ENCODE results near the gene ATL2.
A peak's percentile ranks its signal among the peaks of the same experiment; 100 is the strongest.
"Not testable (repeated sequence)": the region's sequence is repeated elsewhere in the genome, so short reads cannot be mapped to it uniquely, and the experiment has no call there.

ATL2 gene

GRCh38 chr2:38268691-38269327 is 108.3 kb downstream of the ATL2 start:
- no peak for DNase-seq

- no peak for DNase-seq
Observed at GRCh38 chr2:38268001-38268400, 109.1 kb downstream of the ATL2 start.

GRCh38 chr2:38267270-38267925 is 109.7 kb downstream of the ATL2 start:
- DNase-seq, result no peak

- DNase-seq, result no peak
Observed at GRCh38 chr2:38266382-38267061, 110.6 kb downstream of the ATL2 start.

GRCh38 chr2:38265461-38265860 is 111.6 kb downstream of the ATL2 start:
- no peak for DNase-seq

GRCh38 chr2:38264396-38265221 is 112.5 kb downstream of the ATL2 start:
- no peak for DNase-seq

- DNase-seq, result no peak
Observed at GRCh38 chr2:38263293-38263692, 113.8 kb downstream of the ATL2 start.

- DNase-seq, result peak; percentile 19
Observed at GRCh38 chr2:38262069-38262871, 114.8 kb downstream of the ATL2 start.

- no peak for DNase-seq
Observed at GRCh38 chr2:38261569-38262068, 115.5 kb downstream of the ATL2 start.

GRCh38 chr2:38260972-38261371 is 116.1 kb downstream of the ATL2 start:
- no peak for DNase-seq

- DNase-seq, result no peak
Observed at GRCh38 chr2:38260469-38260868, 116.6 kb downstream of the ATL2 start.

- no peak for DNase-seq
Observed at GRCh38 chr2:38259311-38259710, 117.8 kb downstream of the ATL2 start.

GRCh38 chr2:38257680-38258079 is 119.4 kb downstream of the ATL2 start:
- not testable (repeated sequence) for DNase-seq

- DNase-seq, result no peak
Observed at GRCh38 chr2:38256610-38257009, 120.5 kb downstream of the ATL2 start.

GRCh38 chr2:38255211-38255610 is 121.9 kb downstream of the ATL2 start:
- DNase-seq, result no peak

- DNase-seq, result no peak
Observed at GRCh38 chr2:38254796-38255195, 122.3 kb downstream of the ATL2 start.

GRCh38 chr2:38251940-38252339 is 125.1 kb downstream of the ATL2 start:
- DNase-seq, result no peak

- DNase-seq, result no peak
Observed at GRCh38 chr2:38248707-38249106, 128.4 kb downstream of the ATL2 start.

GRCh38 chr2:38248255-38248654 is 128.8 kb downstream of the ATL2 start:
- no peak for DNase-seq

- no peak for DNase-seq
Observed at GRCh38 chr2:38246105-38246504, 131.0 kb downstream of the ATL2 start.

GRCh38 chr2:38245114-38245641 is 131.9 kb downstream of the ATL2 start:
- DNase-seq, result no peak

- DNase-seq, result no peak
Observed at GRCh38 chr2:38244301-38244700, 132.8 kb downstream of the ATL2 start.
